Pancreas (tissue), 10 donors: Measurements from ENCODE around the gene GJC2. TPM values are rescaled to one million over a fixed set of nuclear protein-coding genes. Genes with fewer than 3 reads are reported as not detected.

ENCODE experiments used
- ATAC-seq, 4 donors: fragments of 200-7000 bp; cut with Tn5 transposase; one replicate each; pipeline versions ENCODE4 v1.8.0 to v1.9.1; 2020; ENCODE audit warnings: mild to moderate bottlenecking in 4 of 4, moderate library complexity in 4 of 4
- DNase-seq, 6 donors: peaks; one replicate each; pipeline ENCODE4 v3.0.0-alpha.2; 2020
- FAIRE-seq: peaks from 2 replicates; lab custom pipeline; 2012; peaks lifted over from hg19 to GRCh38; lab: Jason Lieb, UNC
- H3K27ac ChIP-seq, 4 donors: fragments of 200-600 bp; sonication (generic); 1 replicate in 3 of 4; 2 replicates in 1 of 4; pipeline versions ENCODE4 v1.5.0 to v1.8.0; 2020
- H3K27me3 ChIP-seq, 4 donors: fragments of 200-600 bp; one replicate each; pipeline ENCODE4 v1.8.0; 2021
- H3K36me3 ChIP-seq, 3 donors: fragments of 200-600 bp; sonication (generic) in 1 of 3; one replicate each; pipeline versions ENCODE4 v1.5.0 to v1.8.0; 2020 to 2021
- H3K4me1 ChIP-seq, 3 donors: fragments of 200-600 bp; one replicate each; pipeline ENCODE4 v1.8.0; 2021
- H3K4me3 ChIP-seq, 4 donors: fragments of 200-600 bp; sonication (generic) in 2 of 4; one replicate each; pipeline versions ENCODE4 v1.5.0 to v1.8.0; 2020 to 2021
- H3K9me3 ChIP-seq, 4 donors: fragments of 200-600 bp; one replicate each; pipeline ENCODE4 v1.8.0; 2021
- CTCF ChIP-seq, 4 donors: fragments of 200-600 bp; sonication (generic) in 3 of 4; IDR thresholded peaks; one replicate each; pipeline versions ENCODE4 v1.5.0 to v1.8.0; 2021; ENCODE audit warnings: antibody characterized with exemption in 4 of 4
- WGBS, 2 donors: extraction: QIAGEN DNeasy Blood & Tissue Kit; methylation state at CpG; one replicate each; pipeline ENCODE4 v1.1.7; 2013; 5-methylcytosine and 5-hydroxymethylcytosine counted together
- intact Hi-C, 3 donors: fragments of 100-400 bp; cut with DNase I; formaldehyde crosslinking; loops; one replicate each; pipeline versions ENCODE4 v1.11.1 to v1.14.2; 2022
- polyA plus RNA-seq, 2 donors: library from polyadenylated mRNA; stranded (reverse); fragments of 200-250 nt; gene quantifications; one replicate each; pipeline ENCODE4 v1.2.3, GENCODE V29; 2013
- total RNA-seq, 6 donors: library from RNA; stranded (reverse); fragmentation: NEBNext Ultra II Directional in 4 of 6; extraction: Animal tissue kit (Norgen Biotek cat#: 25700) in 4 of 6; gene quantifications; one replicate each; pipeline versions ENCODE4 v1.2.1 to v1.2.4, GENCODE V29; 2021 to 2023
- donor health status: healthy with polysubstance abuse.
- donor health status: DM: no; HTN: no; CAD: no; lungs with moderate emphysema.
- donor health status: DM: no; HTN: no; CAD: no.
- donor health status: control.
- donor health status: control.
- donor health status: Bipolar disorder and iron deficiency.
- donor health status: DM: yes; HTN: yes; CAD: no.
- donor health status: DM: no; HTN: no; CAD: no.
- donor health status: DM: no; HTN: no; CAD: no.
- donor health status: DM: yes; HTN: yes; CAD: no.

Gene GJC2
- total and polyA plus RNA-seq, 8 donors, result 0.08 to 0.80 (median 0.45) TPM

- H3K9me3 ChIP-seq, result no peaks in the 10 kb centered on the region
- H3K27me3 ChIP-seq, result no peaks in the 10 kb centered on the region
- peaks cover 11 to 25% (median 25%) of the 10 kb centered on the region in 3 donors for H3K4me1 ChIP-seq
- 2 to 3% methylated on average over 25 of the region's 25 CpGs for WGBS, 2 donors
- FAIRE-seq (no peak), ATAC-seq (no peak), DNase-seq (peak in 3 of 6 donors; percentile 38 to 72 (median 63))
- H3K4me3 ChIP-seq, result peak overlapping the region; percentile 74 to 97 (median 82)
- H3K27ac ChIP-seq, result peak overlapping the region; percentile 87 to 96 (median 92)
- intact Hi-C loops, result no loop called here
- TF ChIP-seq CTCF (IDR thresholded peaks at IDR 0.05), result no peak
- H3K36me3 ChIP-seq, result no peaks in the 10 kb centered on the region
Observed at GRCh38 chr1:228140724-228141225, 9.0 kb upstream of the GJC2 start.

GRCh38 chr1:228141226-228142044 lies 8.3 kb upstream of the GJC2 start:
- no peaks in the 10 kb centered on the region for H3K27me3 ChIP-seq
- WGBS, 2 donors, result 11 to 16% methylated on average over 27 of the region's 27 CpGs
- ATAC-seq, result peak in 3 of 4 donors; percentile 1 to 3 (median 2)
- H3K4me3 ChIP-seq, result peak overlapping the region; percentile 74 to 97 (median 82)
- intact Hi-C loops, result no loop called here
- no peak for TF ChIP-seq CTCF (IDR thresholded peaks at IDR 0.05)
- no peaks in the 10 kb centered on the region for H3K36me3 ChIP-seq
- FAIRE-seq, result no peak
- H3K4me1 ChIP-seq, result peaks cover 11 to 25% (median 25%) of the 10 kb centered on the region in 3 donors
- no peaks in the 10 kb centered on the region for H3K9me3 ChIP-seq
- H3K27ac ChIP-seq, result peak overlapping the region; percentile 87 to 96 (median 92)
- DNase-seq, result peak; percentile 55 to 88 (median 71)

- DNase-seq (peak in 4 of 6 donors; percentile 19 to 76 (median 37)), FAIRE-seq (no peak), ATAC-seq (no peak)
- Histone ChIP-seq H3K4me1 (peaks cover 11 to 25% (median 25%) of the 10 kb centered on the region in 3 donors), H3K9me3 (no peaks in the 10 kb centered on the region), H3K27me3 (no peaks in the 10 kb centered on the region), H3K4me3 (peak overlapping the region in 2 of 4 donors; percentile 79 to 97), H3K36me3 (peaks cover 0 to 2% (median 0%) of the 10 kb centered on the region in 3 donors), H3K27ac (peak overlapping the region; percentile 87 to 96 (median 92))
- TF ChIP-seq CTCF (IDR thresholded peaks at IDR 0.05), result no peak
- WGBS, 2 donors, result 58 to 62% methylated on average over 16 of the region's 16 CpGs
- intact Hi-C loops, result no loop called here
Observed at GRCh38 chr1:228142155-228142691, 7.5 kb upstream of the GJC2 start.

- Histone ChIP-seq H3K27ac (no peak overlapping the region), H3K9me3 (no peaks in the 10 kb centered on the region), H3K27me3 (no peaks in the 10 kb centered on the region), H3K4me3 (no peak overlapping the region), H3K4me1 (peaks cover 11 to 25% (median 25%) of the 10 kb centered on the region in 3 donors), H3K36me3 (peaks cover 0 to 7% (median 0%) of the 10 kb centered on the region in 3 donors)
- no peak for FAIRE-seq
- no peak for ATAC-seq
- DNase-seq, result peak in 4 of 6 donors; percentile 17 to 63 (median 34)
- WGBS, 2 donors, result 50 to 57% methylated on average over 11 of the region's 11 CpGs
- no peak for TF ChIP-seq CTCF (IDR thresholded peaks at IDR 0.05)
- intact Hi-C loops, result no loop called here
Observed at GRCh38 chr1:228142701-228143136, 7.0 kb upstream of the GJC2 start.
